ENCODE data around the gene CSMD2.

DNA sequence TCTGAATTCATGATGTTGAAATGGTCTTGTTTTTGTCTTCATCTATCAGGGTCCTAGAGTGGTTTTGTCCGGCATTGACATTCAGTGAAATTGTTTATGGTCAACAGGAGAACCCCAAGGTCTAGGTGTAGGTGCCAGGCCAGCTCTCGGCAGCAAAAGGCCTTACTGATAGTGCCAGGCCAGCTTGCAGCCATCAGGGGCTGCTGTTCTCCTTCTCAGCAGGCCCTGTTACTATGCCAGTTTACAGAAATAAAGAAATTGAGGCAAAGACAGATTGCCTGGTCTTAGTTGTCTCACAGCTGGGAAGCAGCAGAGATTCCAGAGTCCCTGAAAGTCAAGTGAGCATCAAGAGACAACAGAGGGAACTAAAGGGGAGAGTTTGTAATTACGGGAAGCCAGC lies 289.2 kb downstream of the CSMD2 start:
- TF ChIP-seq, protein P1, sequence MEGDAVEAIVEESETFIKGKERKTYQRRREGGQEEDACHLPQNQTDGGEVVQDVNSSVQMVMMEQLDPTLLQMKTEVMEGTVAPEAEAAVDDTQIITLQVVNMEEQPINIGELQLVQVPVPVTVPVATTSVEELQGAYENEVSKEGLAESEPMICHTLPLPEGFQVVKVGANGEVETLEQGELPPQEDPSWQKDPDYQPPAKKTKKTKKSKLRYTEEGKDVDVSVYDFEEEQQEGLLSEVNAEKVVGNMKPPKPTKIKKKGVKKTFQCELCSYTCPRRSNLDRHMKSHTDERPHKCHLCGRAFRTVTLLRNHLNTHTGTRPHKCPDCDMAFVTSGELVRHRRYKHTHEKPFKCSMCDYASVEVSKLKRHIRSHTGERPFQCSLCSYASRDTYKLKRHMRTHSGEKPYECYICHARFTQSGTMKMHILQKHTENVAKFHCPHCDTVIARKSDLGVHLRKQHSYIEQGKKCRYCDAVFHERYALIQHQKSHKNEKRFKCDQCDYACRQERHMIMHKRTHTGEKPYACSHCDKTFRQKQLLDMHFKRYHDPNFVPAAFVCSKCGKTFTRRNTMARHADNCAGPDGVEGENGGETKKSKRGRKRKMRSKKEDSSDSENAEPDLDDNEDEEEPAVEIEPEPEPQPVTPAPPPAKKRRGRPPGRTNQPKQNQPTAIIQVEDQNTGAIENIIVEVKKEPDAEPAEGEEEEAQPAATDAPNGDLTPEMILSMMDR (IDR thresholded peaks at IDR 0.05), result no peak
- no peak for TF ChIP-seq POLR2A (IDR thresholded peaks at IDR 0.05)
